ENCODE results near the gene SMPDL3A.

- TF ChIP-seq CTCF (conservative IDR thresholded peaks at IDR 0.05 in 1 of 2, IDR thresholded peaks at IDR 0.05 in 1 of 2; ENCODE audit: low read depth in 1 of 2, low read length in 2 of 2) (no peak), EZH2 (IDR thresholded peaks at IDR 0.05; ENCODE audit: low read length, missing control alignments) (no peak)
Observed at GRCh38 chr6:122751326-122751725, 37.7 kb upstream of the SMPDL3A start.
